NCI-H2081 (cell line): ENCODE data around the gene VWF.

Experiments
- DNase-seq, 2 experiments: peaks; one replicate each; lab custom pipeline; 2025; lab: John Stamatoyannopoulos, UW

The VWF gene

GRCh38 chr12:5912011-5912410 lies 212.5 kb downstream of the VWF start:
- no peak for DNase-seq

- DNase-seq: no peak
Measured at GRCh38 chr12:5910790-5911548, 213.5 kb downstream of the VWF start.

DNA sequence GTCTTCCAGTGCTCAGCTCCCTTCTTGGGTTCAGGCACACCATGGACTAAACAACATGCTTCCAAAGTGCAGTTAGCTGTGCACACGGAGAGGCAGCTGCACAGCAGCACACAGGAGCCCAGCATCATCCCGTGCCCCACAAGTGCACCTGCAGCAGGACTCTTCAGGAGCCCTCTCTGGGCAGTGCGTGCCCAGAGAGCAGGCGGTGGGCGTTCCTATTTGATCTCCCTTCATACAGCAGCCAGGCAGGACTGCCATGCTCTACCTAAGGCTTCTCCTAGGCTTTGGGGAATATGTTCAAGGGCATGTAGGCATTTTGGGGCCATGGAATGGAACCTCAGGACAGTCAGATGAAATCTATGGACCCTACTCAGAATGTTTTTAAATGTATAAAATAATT lies 214.9 kb downstream of the VWF start:
- no peak for DNase-seq

DNA sequence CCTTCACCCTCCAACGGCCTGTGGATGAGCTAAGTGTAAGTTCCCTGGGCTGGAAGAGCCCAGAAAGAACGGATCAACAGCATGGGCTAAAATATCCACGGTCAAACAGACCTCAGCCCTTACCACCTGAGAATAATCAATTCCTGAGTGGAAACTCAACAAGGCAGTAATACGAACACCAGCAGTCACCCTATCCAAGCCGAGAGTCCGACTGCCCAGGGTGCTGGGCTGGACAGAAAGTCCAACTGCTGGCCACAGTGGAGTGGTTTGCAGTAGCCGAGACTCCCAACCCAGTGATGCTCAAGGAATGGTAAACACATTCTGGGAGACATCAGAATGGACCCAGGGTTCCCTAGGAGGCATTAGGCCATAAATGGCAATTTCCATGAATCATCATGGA lies 216.2 kb downstream of the VWF start:
- DNase-seq: no peak

- DNase-seq: no peak
Measured at GRCh38 chr12:5907807-5908206, 216.7 kb downstream of the VWF start.

DNA sequence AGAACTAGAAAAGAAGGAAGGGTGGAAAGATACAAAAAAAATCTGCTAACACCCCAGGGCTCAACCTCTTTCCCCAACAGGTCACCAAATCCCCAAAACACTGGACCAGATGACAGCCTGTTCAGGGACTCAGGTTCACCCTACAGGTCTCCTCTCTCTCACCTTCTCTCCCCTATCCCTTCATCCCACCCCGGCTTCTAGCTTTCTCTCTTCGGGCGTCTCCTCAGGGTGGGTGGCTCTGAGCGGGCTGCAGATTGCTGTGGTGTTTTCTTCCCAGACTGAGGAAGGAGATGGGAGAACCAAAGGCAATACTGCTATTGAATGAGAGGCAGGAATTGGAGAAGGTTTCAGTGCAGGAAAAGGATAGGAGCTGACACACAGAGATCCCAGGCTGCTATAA lies 218.7 kb downstream of the VWF start:
- DNase-seq: no peak

DNA sequence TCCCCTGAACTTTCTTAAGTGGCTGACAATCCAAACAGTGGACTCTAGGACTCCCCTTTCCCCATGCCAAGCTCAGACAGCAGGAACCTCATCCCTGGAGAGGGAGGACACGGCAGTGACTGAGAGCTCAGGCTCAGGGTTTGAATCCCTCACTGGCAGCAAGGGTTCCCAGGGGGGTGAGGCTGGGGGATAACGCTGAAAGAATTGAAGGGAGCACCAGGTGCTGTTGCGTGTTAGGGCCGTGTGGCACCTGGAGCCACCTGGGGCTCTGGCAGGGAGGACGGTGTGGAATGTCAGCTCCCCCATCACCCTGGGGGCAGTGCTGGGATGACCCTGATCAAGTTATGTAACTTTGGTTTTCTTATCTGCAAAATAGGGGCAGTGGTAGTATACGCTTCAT lies 219.5 kb downstream of the VWF start:
- DNase-seq: no peak

DNA sequence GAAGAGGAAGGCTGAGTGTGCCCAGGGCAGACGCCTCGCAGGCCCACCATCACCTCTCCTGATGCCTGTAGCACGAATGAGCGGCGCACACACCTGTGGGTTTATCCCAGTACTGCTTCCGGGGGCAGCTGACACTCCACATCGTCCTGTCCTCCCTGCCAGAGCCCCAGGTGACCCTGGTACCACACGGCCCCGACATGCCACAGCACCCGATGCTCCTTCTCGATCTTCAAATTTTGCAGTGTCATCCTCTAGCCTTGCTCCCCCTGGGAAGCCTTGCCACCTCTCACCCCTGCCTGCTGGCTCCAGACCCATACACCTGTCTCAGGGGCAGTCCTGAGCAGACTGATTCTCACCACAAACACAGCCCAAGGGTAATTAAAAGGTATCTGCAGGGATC lies 220.0 kb downstream of the VWF start:
- DNase-seq: no peak

DNA sequence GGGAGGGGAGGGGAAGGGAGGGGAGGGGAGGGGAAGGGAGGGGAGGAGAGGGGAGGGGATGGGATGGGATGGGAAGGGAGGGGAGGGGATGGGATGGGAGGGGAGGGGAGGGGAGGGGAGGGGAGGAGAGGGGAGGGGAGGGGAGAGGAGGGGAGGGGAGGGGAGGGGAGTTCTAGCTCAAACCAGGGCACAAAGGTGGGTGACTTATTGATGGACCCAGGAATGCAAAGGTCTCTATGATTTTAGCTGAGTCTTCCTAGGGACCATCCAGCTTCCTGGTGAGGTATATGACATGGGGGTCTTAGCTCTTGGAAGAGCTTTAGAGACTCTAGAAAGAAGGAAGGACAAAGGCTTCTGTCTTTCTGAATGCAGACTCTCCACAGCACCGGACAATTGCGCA lies 221.7 kb downstream of the VWF start:
- no peak for DNase-seq

DNA sequence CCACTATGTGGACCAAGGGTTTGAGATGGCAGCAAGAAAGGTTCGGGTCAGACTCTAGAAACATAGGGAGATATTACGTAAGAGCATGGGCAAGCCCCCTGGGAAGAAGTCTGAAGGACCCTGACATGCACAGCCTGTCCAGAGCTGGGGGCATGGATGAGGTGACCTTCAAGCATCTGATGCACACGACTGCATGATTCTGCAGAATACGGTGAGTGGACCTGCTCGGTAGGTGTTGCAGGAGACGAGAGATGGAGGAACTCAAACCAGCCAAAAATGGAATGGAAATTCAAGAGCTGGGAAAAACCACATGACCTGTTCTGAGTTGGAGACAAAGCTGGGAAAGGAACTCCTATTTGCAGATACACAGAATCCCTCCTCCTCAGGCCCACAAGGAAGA lies 223.1 kb downstream of the VWF start:
- no peak for DNase-seq

- no peak for DNase-seq
Measured at GRCh38 chr12:5900533-5901205, 223.8 kb downstream of the VWF start.

GRCh38 chr12:5900076-5900475 lies 224.4 kb downstream of the VWF start:
- DNase-seq: no peak

DNA sequence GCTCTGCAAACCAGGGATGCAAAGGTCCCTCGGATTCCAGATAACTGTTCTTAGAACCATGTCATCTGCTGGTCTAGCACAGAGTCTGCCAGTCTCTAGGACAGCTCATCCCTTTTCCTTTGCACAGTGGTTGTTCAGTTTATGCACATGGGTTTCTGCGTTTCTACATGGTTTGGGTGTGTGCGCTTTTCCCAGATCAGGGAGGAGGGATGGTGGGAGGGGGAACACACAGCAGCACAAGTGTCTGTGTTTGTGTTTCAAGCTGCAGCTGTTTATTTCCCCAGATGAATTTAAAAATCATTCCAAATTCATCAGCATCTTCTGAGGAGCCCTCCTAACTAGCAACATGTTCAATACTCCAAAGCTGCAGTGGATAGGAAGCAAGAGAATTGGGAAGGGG lies 224.8 kb downstream of the VWF start:
- no peak for DNase-seq

DNA sequence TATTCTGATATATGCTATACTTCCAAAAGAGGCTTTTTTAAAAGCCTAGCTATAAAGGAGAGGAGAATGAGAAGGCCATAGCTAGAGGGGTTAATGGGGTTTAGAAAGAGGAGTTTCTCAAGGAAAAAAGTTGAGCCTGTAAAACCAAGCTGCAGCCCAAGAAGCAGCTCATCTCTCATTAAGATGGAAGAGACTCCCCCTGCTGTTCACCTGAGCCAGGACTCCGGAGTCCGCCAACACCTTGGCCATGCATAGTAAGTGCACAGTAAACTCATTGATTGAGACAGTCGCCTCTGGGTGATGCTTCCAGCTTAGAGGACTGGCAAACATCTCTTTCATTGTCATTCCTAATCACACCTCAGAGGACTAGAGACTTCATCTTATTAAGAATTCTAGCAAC lies 225.6 kb downstream of the VWF start:
- no peak for DNase-seq
